ENCODE results near the gene NUDT21. TPM values are rescaled to one million over a fixed set of nuclear protein-coding genes. Genes with fewer than 3 reads are reported as not detected.
"Not testable (repeated sequence)": the region's sequence is repeated elsewhere in the genome, so short reads cannot be mapped to it uniquely, and the experiment has no call there.

The NUDT21 gene
- total RNA-seq, 1 donor from 2014 or later: 68.4 TPM

GRCh38 chr16:56380778-56381485 lies 70.2 kb downstream of the NUDT21 start:
- DNase-seq (ENCODE audit: low spot score): not testable (repeated sequence)

Other genes with a start within 250 kb of the NUDT21 start
- 199 TPM for gene AMFR, start 25.8 kb downstream of the NUDT21 start, total RNA-seq (ENCODE audit: insufficient read depth, low replicate concordance)
- gene OGFOD1, start 222 bp upstream of the NUDT21 start, total RNA-seq (ENCODE audit: insufficient read depth, low replicate concordance): 10.6 TPM
- 52.7 TPM for gene BBS2, start 68.7 kb upstream of the NUDT21 start, total RNA-seq (ENCODE audit: insufficient read depth, low replicate concordance)
- not detected for gene MT4, start 113.7 kb upstream of the NUDT21 start, total RNA-seq (ENCODE audit: insufficient read depth, low replicate concordance)
- not detected for gene MT3, start 138.2 kb upstream of the NUDT21 start, total RNA-seq (ENCODE audit: insufficient read depth, low replicate concordance)
- 12.0 TPM for gene MT2A, start 157.3 kb upstream of the NUDT21 start, total RNA-seq (ENCODE audit: insufficient read depth, low replicate concordance)
- 47.4 TPM for gene MT1E, start 174.4 kb upstream of the NUDT21 start, total RNA-seq (ENCODE audit: insufficient read depth, low replicate concordance)
- gene MT1M, start 181.3 kb upstream of the NUDT21 start, total RNA-seq (ENCODE audit: insufficient read depth, low replicate concordance): not detected
- not detected for gene MT1A, start 187.3 kb upstream of the NUDT21 start, total RNA-seq (ENCODE audit: insufficient read depth, low replicate concordance)
- gene MT1B, start 200.6 kb upstream of the NUDT21 start, total RNA-seq (ENCODE audit: insufficient read depth, low replicate concordance): not detected
- gene MT1F, start 206.6 kb upstream of the NUDT21 start, total RNA-seq (ENCODE audit: insufficient read depth, low replicate concordance): 6.5 TPM
- not detected for gene MT1G, start 216.7 kb upstream of the NUDT21 start, total RNA-seq (ENCODE audit: insufficient read depth, low replicate concordance)
- gene MT1H, start 218.5 kb upstream of the NUDT21 start, total RNA-seq (ENCODE audit: insufficient read depth, low replicate concordance): 13.0 TPM
- gene MT1X, start 231.1 kb upstream of the NUDT21 start, total RNA-seq (ENCODE audit: insufficient read depth, low replicate concordance): 2.9 TPM